AG04450 (cell line): ENCODE data around the gene ADPRS. TPM values are rescaled to one million over a fixed set of nuclear protein-coding genes. Genes with fewer than 3 reads are reported as not detected.

Experiments
- CTCF ChIA-PET: fragments of 300-600, 350-600 bp; formaldehyde crosslinking; extraction: SDS; loops from one replicate; lab custom pipeline; 2022; ENCODE audit warnings: antibody characterized with exemption, inconsistent platforms; lab: Charles Lee
- POLR2A ChIA-PET: fragments of 350-600 bp; formaldehyde crosslinking; extraction: SDS; loops from one replicate; lab custom pipeline; 2021; ENCODE audit warnings: antibody characterized with exemption, inconsistent platforms; lab: Yijun Ruan, JAX
- DNase-seq: peaks from one replicate; pipeline ENCODE4 v3.0.0-alpha.2; 2011; ENCODE audit warnings: low read depth, low spot score
- H3K27ac ChIP-seq: one replicate; pipeline ENCODE4 v1.5.1; 2012; ENCODE audit warnings: low read depth, low read length, control low read depth
- H3K27me3 ChIP-seq: one replicate; pipeline ENCODE4 v1.6.0; 2012; ENCODE audit warnings: low read length; ENCODE audit not compliant: control insufficient read depth, insufficient read depth
- H3K4me3 ChIP-seq: 2 replicates; pipeline ENCODE4 v1.5.1; 2011; ENCODE audit warnings: mild to moderate bottlenecking, low read depth, low read length, control low read depth
- H3K9me3 ChIP-seq: 2 replicates; pipeline ENCODE4 v1.5.1; 2012; ENCODE audit warnings: low read length; ENCODE audit not compliant: control insufficient read depth, insufficient read depth
- polyA plus RNA-seq: library from polyadenylated mRNA; depleted of rRNA; stranded (reverse); fragments of >200 nt; gene quantifications from 2 replicates; pipeline ENCODE4 v1.2.3, GENCODE V29; 2011
- TF ChIP-seq, protein P1 (sequence below): IDR thresholded peaks from 2 replicates; pipeline ENCODE4 v1.5.1; 2011; ENCODE audit warnings: low read depth, low read length, control low read depth, inconsistent platforms

The ADPRS gene
- polyA plus RNA-seq, 1 experiment, result 22.1 TPM

DNA sequence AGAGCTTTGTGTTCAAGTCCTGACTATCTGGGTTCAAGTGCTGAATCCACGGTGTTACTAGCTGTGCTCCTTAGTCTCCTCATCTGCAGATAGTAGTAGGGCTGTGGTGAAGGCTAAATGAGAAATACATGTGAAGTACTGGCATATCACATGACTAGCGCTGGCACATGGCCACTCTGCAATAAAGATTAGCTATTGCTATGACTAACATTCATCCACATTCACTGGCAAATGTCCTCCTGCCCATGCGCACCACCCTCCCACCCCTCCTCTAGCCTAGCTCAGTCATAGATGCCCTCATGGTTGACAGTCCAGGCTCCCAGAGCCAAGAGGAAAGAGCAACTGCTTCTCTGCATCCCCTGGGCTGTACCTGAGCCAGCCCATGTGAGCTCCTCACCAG lies 44.8 kb downstream of the ADPRS start:
- TF ChIP-seq, protein P1, sequence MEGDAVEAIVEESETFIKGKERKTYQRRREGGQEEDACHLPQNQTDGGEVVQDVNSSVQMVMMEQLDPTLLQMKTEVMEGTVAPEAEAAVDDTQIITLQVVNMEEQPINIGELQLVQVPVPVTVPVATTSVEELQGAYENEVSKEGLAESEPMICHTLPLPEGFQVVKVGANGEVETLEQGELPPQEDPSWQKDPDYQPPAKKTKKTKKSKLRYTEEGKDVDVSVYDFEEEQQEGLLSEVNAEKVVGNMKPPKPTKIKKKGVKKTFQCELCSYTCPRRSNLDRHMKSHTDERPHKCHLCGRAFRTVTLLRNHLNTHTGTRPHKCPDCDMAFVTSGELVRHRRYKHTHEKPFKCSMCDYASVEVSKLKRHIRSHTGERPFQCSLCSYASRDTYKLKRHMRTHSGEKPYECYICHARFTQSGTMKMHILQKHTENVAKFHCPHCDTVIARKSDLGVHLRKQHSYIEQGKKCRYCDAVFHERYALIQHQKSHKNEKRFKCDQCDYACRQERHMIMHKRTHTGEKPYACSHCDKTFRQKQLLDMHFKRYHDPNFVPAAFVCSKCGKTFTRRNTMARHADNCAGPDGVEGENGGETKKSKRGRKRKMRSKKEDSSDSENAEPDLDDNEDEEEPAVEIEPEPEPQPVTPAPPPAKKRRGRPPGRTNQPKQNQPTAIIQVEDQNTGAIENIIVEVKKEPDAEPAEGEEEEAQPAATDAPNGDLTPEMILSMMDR, result no peak
- ChIA-PET POLR2A (interaction anchor here (0.6 to 1.2 kb wide), 6 partner anchors 15 to 317 kb away, joined by 3 to 4 read pairs (median 4); partner anchors contain the start of gene OSCP1), CTCF (interaction anchor here (0.6 to 6.2 kb wide), 13 partner anchors 9 to 287 kb away, joined by 3 to 145 read pairs (median 10); partner anchors contain the start of gene TRAPPC3)
- H3K4me3 ChIP-seq, result no peak overlapping the region
- no peak overlapping the region for H3K27ac ChIP-seq
- no peaks in the 10 kb centered on the region for H3K9me3 ChIP-seq
- H3K27me3 ChIP-seq, result no peaks in the 10 kb centered on the region
- DNase-seq, result peak; percentile 75

DNA sequence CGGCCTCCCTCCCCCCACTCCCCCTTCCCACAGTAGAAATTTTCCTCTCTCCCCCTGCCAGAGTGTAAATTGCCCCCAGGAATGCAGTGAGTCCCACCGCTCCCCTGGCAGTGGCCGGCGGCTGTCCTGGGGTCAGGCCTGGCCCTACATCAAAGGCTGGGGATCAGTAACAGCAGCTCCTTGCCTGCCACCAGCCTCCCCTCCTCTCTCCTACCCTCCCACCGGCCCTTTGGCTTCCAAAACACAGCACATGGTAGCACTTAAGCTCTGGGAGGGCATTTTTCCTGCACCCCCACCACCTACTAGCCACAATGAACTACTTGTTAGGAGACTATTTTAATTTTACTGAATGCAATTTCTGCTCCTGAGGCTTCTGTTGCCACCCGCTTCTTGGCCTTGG lies 45.3 kb downstream of the ADPRS start:
- Histone ChIP-seq H3K9me3 (no peaks in the 10 kb centered on the region), H3K27me3 (no peaks in the 10 kb centered on the region), H3K27ac (no peak overlapping the region), H3K4me3 (no peak overlapping the region)
- CTCF ChIA-PET, result interaction anchor here (0.6 to 6.2 kb wide), 25 partner anchors 8 to 359 kb away, joined by 3 to 145 read pairs (median 4); partner anchors contain the start of genes TEKT2 and TRAPPC3
- POLR2A ChIA-PET, result interaction anchor here (0.6 to 1.2 kb wide), 7 partner anchors 15 to 316 kb away, joined by 3 to 4 read pairs (median 4); partner anchors contain the start of genes OSCP1 and TRAPPC3
- TF ChIP-seq, protein P1, result no peak
- DNase-seq, result no peak

DNA sequence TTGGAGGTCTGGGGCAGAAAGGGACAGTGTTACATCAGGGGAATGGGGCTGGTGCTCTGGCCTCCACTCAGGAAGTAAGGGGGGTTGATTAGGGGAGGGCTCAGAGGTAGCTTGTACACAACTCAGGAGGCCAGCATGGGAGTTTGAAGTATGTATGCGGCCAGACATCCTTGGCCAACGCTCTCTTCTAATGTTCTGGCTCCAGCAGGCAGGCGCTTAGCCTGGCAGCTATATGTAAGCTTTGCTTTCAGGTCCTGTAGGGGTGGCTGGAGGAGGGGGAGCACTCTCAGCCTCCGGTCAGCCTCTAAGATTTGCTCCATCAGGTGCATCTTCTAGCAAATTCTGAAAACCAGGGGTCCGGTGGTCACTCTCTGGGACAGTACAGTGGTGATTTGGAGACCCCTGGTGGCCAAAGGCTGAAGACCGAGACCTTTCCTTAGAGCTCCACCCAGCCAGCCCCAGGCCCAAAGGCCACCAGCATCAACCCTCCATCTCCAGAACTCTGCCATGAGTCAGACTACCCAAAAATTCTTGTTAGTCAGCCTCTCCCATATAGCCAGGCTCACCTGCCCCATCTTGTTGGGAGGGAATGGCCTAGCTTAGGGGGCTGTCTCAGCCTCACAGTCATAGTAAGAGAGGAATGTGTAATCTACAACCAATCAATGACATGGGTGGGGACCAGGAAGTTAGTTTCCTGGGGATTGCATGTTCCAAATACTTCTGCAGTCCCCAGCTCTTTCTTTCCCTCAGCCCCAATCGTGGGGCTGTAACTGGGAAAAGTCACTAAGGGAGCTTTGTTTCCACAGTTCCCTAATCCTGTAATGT lies 46.0 kb downstream of the ADPRS start:
- POLR2A ChIA-PET, result interaction anchor here (0.6 to 1.2 kb wide), 4 partner anchors 15 to 55 kb away, joined by 3 to 4 read pairs (median 4); partner anchors contain the start of gene TRAPPC3
- H3K27me3 ChIP-seq, result no peaks in the 10 kb centered on the region
- DNase-seq, result no peak
- peak overlapping the region; percentile 47 for H3K27ac ChIP-seq
- H3K4me3 ChIP-seq, result no peak overlapping the region
- no peaks in the 10 kb centered on the region for H3K9me3 ChIP-seq
- CTCF ChIA-PET, result interaction anchor here (0.6 to 6.2 kb wide), 30 partner anchors 10 to 359 kb away, joined by 3 to 145 read pairs (median 4); partner anchors contain the start of genes TEKT2 and TRAPPC3
- TF ChIP-seq, protein P1, result peak; percentile 68

DNA sequence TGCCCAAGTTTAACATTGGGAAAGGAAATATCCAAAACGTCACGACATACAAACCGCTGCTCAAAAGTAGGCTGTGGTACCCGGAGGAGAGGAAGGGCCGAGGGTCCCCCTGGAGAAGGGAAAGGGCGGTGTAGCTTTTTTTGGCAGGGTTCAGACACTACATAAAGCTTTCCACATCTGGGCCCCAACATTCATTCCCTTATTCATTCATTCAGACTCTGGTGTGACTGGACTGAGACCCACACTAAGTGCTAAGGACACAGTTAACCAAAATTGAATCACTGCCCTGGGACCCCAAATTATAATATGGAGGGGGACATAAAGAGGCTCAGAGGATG lies 46.6 kb downstream of the ADPRS start:
- Histone ChIP-seq H3K4me3 (no peak overlapping the region), H3K27ac (peak overlapping the region; percentile 47), H3K9me3 (no peaks in the 10 kb centered on the region), H3K27me3 (no peaks in the 10 kb centered on the region)
- ChIA-PET CTCF (interaction anchor here (0.6 to 6.2 kb wide), 23 partner anchors 9 to 289 kb away, joined by 3 to 145 read pairs (median 5); partner anchors contain the start of genes TEKT2 and TRAPPC3), POLR2A (interaction anchor here (0.7 to 1.2 kb wide), 3 partner anchors 14 to 48 kb away, joined by 3 to 4 read pairs (median 4); partner anchors contain the start of gene TRAPPC3)
- no peak for DNase-seq
- TF ChIP-seq, protein P1, result no peak
